ENCODE data around the gene SFXN5. TPM values are rescaled to one million over a fixed set of nuclear protein-coding genes. Genes with fewer than 3 reads are reported as not detected.

The SFXN5 gene
- total RNA-seq, 6 experiments from 2014 or later = 33.1 to 73.4 (median 56.6) TPM

- DNase-seq (peak in 2 of 3 donors; percentile 44 to 45), ATAC-seq (peak; percentile 30 to 59 (median 50))
- Histone ChIP-seq H3K36me3 (no peaks in the 10 kb centered on the region), H3K4me3 (peak overlapping the region; percentile 81 to 91 (median 88)), H3K27me3 (no peaks in the 10 kb centered on the region), H3K4me1 (peaks cover 0 to 12% (median 0%) of the 10 kb centered on the region in 4 donors), H3K27ac (peak overlapping the region; percentile 29 to 81 (median 69)), H3K9me3 (no peaks in the 10 kb centered on the region)
- 44% methylated on average over 7 of the region's 16 CpGs for WGBS (ENCODE audit: insufficient coverage, low coverage, low lambda C conversion rate, missing lambda C conversion rate)
- TF ChIP-seq POLR2A (IDR thresholded peaks at IDR 0.05) = peak; percentile 11
- TF ChIP-seq, protein P1, sequence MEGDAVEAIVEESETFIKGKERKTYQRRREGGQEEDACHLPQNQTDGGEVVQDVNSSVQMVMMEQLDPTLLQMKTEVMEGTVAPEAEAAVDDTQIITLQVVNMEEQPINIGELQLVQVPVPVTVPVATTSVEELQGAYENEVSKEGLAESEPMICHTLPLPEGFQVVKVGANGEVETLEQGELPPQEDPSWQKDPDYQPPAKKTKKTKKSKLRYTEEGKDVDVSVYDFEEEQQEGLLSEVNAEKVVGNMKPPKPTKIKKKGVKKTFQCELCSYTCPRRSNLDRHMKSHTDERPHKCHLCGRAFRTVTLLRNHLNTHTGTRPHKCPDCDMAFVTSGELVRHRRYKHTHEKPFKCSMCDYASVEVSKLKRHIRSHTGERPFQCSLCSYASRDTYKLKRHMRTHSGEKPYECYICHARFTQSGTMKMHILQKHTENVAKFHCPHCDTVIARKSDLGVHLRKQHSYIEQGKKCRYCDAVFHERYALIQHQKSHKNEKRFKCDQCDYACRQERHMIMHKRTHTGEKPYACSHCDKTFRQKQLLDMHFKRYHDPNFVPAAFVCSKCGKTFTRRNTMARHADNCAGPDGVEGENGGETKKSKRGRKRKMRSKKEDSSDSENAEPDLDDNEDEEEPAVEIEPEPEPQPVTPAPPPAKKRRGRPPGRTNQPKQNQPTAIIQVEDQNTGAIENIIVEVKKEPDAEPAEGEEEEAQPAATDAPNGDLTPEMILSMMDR (IDR thresholded peaks at IDR 0.05) = no peak
- intact Hi-C loops (cut with DNase I) = no loop called here
Observed at GRCh38 chr2:73111073-73112025, 39.8 kb upstream of the SFXN5 start.

GRCh38 chr2:73110168-73111072 lies 38.9 kb upstream of the SFXN5 start:
- no peaks in the 10 kb centered on the region for H3K36me3 ChIP-seq
- H3K27me3 ChIP-seq = no peaks in the 10 kb centered on the region
- peaks cover 0 to 12% (median 0%) of the 10 kb centered on the region in 4 donors for H3K4me1 ChIP-seq
- 85% methylated on average over 3 of the region's 4 CpGs for whole genome bisulfite sequencing (ENCODE audit: insufficient coverage, low coverage, low lambda C conversion rate, missing lambda C conversion rate)
- peak in 1 of 3 donors; percentile 37 for DNase-seq
- TF ChIP-seq POLR2A (IDR thresholded peaks at IDR 0.05) = no peak
- TF ChIP-seq, protein P1 (IDR thresholded peaks at IDR 0.05) = no peak
- peak overlapping the region in 1 of 3 donors; percentile 81 for H3K4me3 ChIP-seq
- intact Hi-C loops (cut with DNase I) = no loop called here
- no peak for ATAC-seq
- H3K9me3 ChIP-seq = no peaks in the 10 kb centered on the region
- no peak overlapping the region for H3K27ac ChIP-seq

DNA sequence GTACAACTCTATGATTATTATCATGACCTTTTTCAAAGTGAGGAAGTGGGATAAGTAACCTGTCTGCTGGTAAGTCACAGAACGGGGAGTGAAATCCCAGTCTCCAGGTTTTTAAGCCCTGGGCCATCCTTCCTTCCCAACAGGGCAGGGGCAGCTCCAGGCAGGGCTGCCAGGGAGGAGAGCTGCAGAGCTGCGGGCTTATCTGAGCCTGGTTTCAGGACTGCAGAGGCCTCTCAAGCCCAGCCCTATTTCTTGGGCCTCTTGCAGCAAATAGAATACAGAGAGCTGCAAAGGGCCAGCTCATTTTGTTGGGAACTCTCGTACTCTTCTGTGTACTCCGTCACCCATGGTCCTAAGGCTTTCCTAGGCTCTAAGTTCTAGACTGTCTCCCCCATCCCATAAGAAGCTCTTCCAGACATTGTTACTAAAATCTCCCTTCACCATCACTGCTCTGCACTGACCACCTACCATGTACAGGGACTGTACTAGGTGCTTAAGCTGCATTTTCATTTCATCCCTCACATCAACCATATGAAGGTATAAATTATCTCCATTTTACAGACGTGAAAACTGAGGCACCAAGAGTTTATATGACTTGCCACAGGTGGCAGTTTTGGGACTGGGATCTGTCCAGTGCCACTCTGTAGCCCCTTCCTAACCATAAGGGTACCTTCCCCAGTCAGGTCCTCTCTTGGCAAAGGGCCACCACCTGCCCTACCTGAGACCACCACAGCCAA lies 38.1 kb upstream of the SFXN5 start:
- WGBS (ENCODE audit: insufficient coverage, low coverage, low lambda C conversion rate, missing lambda C conversion rate) = 73% methylated on average over 2 of the region's 5 CpGs
- ATAC-seq (no peak), DNase-seq (peak in 1 of 3 donors; percentile 10)
- no peak for TF ChIP-seq POLR2A (IDR thresholded peaks at IDR 0.05)
- TF ChIP-seq, protein P1 (IDR thresholded peaks at IDR 0.05) = no peak
- Histone ChIP-seq H3K9me3 (no peaks in the 10 kb centered on the region), H3K27ac (no peak overlapping the region), H3K27me3 (no peaks in the 10 kb centered on the region), H3K36me3 (no peaks in the 10 kb centered on the region), H3K4me1 (peaks cover 0 to 12% (median 0%) of the 10 kb centered on the region in 4 donors), H3K4me3 (no peak overlapping the region)
- intact Hi-C loops (cut with DNase I) = no loop called here

Data from right lobe of liver (tissue), 6 donors.